GM04503 (cell line): Measurements from ENCODE around the gene KLF7.

Experiments
- DNase-seq: peaks from one replicate; pipeline ENCODE4 v3.0.0-alpha.2; 2012; ENCODE audit warnings: low read depth

KLF7 gene

DNA sequence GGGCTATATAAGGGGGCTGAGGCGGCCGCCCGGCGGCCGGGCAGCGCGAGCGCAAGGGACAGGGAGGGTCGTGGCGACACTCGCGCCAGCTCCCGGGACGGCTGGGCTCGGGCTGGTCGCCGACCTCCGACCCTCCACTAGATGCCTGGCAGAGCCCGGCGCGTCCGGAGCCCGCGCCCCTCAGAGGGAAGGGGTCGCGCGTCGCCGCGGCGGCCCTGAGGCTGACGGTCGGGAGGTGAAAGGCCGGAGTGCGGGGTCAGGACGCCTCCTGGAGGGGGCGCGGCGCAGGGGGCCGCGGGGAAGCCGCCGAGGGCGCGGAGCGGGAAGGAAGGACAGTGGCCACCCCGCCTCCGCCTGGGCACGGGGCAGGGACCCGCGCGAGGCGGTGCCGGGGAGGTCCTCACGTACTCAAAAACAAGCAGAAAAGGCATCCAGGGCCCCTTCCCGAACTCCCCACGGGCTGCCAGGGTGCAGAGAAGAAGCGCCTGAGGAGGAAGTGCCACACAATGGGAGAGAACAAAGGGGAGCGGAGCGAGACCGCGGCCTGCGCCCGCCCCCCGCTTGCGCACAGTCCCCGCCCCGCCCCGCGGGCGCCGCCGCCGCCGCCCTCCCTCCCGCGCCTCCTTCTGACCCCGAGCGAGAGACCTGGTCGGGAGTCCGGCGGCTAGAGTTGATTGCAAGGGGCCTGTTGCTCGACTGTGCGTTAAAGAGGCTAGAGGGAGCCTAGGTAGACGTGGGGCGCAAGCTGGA, 776 bp upstream of the KLF7 start:
- DNase-seq: no peak

DNA sequence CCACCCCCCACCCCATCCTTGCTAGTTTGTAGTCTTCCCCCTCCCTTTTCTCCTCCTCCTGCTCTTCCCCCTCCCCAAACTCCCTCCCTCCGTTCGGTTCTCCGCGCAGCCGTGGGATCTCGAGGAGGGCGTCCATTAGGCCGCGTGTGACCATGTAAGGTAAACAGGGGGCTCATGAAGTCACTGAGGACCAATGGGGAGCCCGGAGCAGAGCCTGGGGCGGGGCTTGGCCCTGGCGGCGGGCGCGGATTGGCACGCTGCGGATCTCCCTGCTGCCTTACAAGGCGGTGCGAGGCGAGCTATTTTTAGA, 246 bp upstream of the KLF7 start:
- peak; percentile 98 for DNase-seq

DNA sequence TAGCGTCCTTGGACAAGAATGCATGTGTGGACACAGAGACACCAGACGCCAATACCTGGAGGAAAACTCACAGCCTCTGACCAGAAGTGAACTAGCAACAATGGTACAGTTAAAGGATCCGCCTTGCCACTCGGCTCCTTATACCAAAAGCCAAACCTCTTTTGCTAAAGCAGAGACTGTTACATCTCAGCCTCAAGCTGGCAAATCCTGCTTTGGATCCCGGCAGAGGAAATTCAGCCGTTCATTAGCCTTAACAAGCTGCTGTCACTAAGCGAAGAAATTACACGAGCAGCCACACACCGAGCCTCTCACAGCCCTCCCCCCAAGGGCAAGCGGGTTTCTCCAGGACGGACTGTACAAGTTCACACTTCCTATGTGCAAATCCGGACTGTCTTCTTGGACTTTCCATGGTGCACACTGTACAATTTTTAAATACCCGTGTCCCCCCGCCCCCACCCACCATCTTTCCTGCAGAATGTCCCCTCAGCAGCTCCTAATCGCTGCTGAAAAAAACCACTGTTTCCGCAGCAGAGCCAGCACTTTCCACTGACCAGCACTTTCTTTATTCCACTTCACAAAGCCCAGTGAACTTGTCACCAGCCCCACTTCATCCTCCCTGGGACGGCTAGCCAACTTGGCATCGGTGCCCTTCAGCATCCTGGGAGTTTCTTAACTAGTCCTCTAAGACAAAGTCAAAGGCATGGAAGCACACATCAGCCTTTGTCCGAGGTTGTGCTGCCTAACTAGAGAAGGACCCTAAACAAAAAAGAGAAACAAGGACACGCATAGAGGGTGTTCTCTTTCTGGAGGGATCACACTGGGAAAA, 1.5 kb downstream of the KLF7 start:
- no peak for DNase-seq

DNA sequence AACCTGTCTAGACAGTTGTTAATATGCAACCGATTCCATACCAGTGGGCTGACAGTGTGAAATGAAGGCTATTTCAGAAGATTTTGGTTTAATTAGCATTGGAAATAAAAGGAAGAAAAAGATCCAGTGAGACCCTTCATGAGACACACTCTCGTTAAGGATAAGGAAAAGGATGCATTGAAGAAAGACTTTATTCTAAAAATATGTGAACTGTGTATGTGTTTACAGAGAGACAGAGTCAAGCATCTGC, 2.1 kb downstream of the KLF7 start:
- DNase-seq: no peak

DNA sequence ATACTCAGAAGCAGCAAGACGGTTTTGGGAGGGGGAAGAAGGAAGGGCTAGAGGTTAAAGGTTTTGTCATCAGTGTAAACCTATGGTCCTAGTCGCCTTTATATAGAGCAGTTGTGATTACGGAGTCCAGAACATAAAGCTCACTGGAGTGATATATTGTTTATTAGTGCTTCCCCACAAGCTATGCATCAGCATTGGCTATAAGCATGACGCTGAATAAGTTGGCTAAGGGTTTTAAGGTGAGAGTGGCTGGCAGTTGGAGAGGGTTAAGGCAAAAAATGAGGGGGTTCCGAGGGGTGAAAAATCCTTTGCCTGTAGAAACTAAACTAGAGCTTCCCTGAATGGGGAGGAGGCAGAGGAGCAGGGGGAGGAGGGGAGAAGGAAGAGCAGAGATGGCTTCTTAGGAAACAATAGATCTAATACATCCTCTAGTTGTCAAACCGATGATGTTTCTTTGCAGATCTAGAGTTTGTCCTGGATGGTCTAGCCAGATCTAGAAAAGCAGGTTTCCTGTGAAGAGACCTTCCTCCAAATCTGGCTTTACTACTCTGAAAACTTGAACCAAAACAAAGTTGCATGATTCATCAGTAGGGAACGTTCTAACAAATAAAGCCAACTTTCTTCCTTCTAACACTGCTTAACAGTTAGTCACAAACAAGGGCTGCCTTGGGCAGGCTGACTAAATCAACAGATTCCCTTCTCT, 2.5 kb downstream of the KLF7 start:
- peak; percentile 84 for DNase-seq

DNA sequence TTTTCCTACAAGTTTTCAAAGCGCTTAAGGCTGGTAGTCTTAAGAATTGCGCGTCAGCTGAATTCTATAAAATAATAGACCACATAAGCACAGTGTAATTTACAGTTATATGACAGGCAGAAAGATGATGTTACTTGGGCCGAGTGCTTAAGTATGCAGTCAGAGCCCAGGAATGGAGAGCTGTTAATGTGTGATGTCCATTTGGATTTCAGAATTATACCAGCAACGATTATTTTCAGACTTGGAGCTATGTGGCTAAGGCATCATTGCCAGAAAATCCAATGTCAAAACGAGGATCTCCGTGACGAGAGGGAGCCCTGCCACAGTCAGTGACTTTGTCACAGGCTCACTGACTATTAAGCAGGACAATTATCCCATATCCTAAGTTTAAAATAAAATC, 3.4 kb downstream of the KLF7 start:
- DNase-seq: no peak

DNA sequence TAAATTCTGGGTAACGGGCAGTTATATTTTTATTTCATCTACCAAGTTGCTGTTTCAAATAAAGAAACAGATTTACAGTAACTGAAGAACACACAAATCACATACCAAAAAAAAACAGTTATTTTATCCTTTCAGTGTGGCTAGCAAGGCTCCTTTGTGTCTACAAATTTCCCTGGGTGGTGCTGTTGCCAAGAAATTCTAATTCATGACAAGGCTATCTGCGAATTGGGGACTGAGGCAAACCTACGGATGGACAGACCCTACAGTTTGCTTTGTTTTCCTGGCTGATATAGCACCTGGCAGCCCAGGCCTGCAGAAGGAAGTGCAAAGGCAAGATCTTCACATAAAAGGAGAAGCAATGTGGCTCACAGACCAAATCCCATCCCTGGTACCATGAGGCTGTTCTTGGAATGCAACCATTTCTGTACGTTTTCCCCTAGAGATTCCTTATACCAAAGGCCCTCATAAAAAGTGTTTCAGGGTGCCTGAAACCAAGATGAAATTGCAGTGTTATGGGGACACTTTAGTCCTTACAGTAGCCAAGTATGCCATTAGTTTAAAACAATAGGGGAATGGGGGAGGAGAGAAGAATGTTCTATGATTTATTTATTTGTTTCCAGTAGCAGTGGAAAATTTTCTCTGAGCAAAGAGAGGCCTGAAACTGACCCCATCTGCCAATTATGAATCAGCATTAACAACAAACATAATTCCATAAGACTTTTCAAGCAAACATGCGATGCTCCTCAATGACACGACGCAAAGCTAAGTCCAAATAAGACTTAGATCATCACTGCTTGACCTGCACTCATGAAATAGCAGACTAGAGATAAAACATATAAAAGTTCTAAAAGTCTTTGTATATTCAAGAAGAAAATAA, 4.3 kb downstream of the KLF7 start:
- DNase-seq: no peak

DNA sequence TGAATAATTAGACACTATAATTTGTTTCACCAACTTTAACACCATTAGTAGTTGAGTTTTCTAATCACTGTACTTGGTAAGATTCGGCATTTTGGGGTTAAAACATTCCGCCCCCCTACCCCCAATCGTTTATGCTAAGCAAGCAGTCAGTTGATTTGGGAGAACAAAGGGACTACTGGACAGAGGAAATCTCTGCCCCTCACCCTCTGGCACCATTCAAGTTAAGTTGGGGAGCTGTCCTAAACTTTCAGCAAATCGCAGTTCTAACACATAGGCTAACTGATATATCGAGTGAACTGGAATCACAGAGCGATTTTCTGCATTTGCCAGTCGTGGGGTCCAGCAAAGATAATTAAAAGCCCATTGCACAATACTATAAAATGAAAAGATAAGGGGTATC, 5.6 kb downstream of the KLF7 start:
- DNase-seq: no peak

DNA sequence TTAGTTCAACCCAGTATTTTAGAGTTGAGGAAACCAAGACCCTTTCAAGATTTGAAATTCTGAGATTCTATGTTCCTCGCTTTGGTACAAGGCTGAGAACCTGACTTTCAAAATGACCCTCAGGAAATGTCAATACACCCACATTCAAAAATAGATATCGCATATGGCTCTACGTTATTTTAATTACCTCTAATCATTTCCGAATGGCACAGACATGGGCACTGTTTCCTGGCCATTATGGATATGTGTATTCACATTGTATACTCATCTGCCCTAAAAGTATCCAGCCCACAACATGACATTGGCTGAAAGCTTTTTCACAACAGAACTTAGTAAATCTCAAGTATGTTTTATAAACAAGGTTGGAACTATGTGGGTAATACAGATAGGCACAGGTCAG, 6.7 kb downstream of the KLF7 start:
- DNase-seq: no peak

DNA sequence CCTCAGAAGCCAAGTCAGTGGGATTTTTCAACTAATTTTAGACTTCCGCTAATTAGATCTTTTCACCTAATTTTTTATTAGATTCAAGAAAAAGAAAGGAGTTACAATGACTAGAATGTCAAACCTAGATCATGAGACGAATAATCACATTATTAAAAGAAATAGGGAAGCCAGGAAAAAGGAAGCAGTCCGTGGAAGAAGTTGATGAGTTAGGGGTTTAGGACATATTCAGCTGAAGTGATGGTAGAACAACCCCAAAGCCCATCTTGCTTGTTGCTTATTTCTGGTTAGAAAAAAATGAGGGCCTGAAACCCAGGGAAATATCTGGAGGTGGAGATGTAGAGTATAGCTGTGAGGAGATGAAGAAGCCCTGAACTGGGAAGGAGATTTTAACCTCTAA, 8.0 kb downstream of the KLF7 start:
- no peak for DNase-seq

DNA sequence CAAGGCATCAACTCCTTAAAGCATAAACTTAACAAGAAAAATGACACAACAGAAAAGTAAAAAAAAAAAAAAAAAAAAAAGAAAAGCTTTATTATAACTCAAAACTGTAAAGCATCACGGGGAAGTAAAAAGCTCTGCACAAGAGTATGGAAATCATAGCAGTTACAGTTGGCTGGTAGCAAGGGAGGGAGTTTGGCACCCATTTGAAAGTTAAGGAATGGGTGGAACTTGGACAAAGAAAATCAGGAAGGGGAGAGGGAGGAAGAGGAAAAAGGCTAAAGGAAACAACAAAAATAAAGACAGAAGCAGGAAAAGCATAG, 8.6 kb downstream of the KLF7 start:
- no peak for DNase-seq

DNA sequence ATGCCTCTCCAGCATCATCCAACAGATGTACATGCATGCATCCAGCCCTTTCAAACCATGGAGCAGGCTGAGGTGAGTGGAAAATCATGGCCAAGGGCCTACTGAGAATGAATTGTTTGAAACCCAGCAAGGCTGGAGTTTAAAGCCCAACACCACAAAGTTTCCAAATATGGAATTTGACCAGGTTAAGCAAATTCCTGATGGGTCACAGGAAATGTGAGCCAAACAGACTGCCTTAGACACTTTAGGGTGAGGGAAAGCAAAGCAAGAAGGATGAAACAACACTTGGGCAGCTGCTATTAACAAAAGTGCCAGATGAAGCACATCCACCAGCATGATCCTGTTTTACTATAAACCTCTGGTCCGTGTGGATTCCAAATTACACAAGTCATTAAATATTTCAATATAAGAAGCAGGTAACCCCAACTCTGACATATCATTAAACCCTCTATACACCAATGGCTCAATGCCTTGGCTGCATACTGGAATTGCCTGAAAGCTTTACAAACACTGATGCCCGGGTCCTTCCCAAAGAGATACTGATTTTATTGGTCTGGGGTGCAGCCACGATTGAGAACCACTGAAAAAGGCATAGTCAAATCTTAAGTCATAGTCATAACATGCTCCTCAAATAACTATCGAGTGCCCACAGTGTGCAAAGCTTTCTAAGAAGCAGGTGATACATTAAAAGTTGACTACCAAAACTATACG, 9.1 kb downstream of the KLF7 start:
- DNase-seq: no peak

DNA sequence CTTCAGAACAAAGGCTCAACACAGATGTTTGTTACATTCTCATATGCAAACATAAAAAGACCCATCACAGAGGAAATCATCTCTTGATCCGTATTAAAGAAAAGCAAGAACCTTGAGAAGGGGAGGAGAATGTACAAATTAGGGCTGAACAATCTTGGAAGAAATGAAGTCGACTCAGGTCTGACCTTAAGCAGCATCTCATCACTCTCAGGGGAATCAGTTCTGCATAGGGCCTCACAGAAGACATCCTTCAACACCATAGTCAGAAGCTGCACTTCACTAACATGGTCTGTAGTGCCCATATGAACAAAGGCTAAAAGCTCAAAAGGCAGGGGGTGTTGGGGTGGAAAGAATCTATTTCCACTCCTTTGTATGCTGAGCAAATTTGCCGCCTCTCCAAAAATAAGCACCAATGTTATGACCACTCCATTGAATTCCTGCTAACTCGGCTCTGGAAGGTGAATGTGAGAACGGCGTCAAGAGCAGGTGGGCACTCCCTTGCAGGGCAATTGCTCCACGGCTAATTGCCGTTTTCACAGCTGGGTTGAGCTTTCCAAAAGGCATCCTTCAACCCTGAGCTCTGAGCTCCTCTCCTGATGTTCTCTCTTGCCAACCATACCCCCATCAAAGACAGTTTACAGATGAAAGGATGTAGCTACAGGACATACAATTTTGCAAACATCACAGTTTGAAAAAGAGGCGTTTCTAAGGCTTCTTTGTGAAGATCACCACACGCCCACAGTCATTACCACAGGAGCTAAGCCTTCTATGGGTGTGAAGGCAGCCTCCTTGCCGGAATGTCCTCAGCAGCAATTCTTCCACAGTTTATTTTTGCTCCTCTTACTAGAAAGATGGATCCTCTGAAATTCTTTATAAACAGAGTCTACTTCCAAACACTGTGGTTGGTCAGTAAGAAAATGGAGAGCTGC, 10.0 kb downstream of the KLF7 start:
- DNase-seq: no peak

DNA sequence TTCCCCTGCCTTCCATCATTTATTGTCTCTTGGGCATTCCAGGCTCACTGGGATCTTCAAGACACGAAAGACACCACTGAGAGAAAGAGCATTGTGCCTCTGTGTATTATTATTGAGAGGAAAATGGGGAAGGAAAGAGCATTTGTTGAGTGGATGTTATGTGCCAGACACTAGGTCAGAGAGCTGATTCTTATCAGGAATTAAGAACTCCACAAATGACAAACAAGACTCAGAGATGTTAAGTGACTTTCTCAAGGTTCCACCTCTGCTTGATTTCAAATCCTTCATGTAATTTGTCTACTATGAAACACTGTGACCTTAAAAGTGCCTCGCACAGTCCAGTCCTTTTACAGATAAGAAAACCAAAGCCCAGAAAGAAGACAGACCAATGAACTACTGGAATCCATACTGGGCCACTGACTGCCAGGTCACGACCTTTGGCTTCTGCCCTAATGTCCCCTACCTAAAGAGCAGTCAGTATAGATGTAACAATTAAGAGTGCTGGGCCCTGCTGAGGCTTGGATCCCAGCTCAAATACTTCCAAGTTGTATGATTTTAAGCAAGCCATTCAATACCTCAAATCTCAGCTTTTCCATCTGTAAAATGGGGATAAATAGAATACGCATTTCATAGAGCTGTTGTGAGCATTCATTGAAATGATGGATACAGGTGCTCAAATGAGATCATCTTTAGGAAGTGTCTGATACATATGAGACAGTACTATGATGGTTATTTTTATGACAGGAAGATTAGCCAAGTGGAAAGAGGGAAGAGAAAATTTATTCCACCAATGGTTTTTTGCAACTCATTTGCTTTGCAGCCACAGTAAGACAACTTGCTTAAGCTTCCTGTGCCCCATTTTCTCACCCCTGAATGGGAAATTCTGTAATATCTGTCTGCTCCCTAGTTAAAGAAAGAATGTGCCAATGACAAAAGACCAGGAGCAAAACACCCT, 10.9 kb downstream of the KLF7 start:
- no peak for DNase-seq

DNA sequence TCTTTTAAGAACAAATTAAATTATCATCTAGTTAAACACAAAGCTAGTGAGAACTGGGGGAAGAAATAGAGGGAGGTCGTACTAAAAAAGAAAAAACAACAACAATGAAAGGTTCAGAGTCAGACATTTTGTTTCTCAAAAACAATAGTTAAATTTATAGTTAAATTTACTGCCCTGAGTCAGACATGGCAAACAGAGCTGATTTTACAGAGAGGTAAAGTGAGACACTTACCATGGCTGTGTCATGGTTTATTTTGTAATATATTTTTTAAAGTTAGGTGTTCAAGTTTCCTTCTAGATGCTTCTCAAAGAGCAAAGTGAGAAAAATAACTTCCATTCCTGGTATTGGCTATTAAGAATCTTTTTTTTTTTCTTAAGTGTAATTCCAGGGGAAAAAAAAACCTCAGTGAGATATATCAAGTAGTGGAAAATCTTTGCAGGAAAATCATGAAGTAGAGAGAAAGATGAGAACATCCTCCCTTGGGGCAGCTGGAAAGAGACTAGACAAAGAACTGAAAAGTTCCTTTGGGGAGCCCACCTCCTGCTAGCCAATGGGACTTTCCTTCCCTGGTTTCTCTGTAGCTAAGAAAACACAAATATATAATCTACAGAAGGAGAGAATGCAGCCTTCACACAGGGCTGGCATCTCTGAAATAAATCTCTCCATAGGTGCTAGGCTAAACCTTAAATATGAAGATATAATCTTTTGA, 12.3 kb downstream of the KLF7 start:
- DNase-seq: no peak

DNA sequence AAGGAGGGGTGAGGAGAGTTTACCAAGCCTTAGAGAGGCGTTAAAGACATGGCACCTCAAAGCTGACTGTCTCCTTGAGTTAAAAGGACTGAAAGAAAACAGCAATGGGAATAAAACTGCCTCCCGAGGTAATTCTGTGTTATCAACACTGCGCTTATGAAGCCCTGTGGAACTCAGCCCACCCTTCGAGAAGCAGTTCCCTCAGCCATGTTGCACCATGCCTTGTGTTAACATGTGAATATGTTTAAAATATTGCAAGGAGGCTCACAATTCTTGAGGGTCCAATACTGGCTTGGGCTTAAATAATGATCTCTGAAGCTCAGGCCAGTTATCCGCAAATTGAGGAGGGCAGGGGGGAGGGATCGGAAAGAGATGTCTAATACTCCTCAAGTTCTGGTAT, 14.7 kb downstream of the KLF7 start:
- no peak for DNase-seq

DNA sequence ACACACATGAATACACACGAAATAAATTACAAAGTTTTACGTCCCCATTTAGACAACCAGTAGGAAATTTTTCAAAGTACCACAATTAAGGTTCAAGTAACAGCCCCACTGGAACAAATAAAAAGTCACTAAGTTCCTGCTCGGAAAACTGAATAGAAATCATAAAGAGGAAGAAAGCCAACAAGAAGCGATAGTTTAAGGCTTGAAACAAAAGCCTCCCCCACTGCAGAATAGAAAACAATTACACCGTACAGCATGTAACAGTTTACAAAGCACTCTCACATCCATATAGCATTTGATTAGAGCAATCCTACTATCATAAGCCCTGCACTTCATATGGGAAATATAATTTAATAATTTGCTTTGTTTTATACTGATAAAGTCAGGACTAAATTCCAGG, 15.5 kb downstream of the KLF7 start:
- no peak for DNase-seq

DNA sequence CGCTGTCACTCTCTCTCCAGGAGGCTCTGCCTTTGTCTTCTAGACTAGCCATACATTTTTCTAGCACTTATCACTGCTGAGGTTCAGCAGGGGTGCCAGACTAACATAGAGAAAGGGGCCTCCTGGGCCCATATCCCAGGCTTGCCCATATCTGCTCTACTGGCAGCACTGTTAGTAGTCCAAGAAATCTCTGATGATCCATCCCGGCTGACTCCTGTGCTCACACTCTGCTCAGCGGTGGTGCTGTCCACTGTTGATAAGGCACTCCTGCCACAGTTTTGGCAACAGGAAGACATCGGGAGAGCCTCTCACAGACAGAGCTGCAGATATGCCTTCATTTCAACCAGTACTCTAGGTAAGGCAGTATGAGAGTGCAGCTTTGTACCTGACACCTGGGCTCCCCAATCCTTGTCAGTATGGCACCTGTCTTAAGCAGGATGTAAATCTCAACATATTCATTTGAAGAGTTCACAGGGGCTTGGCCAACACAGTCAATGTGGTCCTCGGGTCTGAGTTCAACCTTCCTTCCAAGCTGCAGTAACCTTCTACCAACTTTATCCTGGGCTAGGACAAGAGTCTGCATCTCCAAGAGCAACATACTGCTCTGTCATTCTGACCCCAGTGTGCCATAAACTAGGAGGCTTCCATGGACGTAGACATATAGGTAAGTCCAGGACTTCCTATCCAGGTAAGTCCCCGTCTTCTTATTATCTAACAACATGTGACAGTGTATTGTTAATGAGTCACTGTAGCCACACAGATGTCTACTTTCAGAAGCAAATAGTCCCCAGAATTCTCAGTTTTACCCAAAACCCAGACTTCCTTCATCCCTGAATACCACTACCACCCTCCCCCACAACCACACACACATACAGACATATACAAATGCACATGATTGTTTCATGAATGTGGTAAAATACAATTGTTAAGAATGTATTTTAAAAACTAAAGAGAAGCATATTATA, 16.2 kb downstream of the KLF7 start:
- DNase-seq: no peak
